H7 (cell line): ENCODE results near the gene FLNC. TPM values are rescaled to one million over a fixed set of nuclear protein-coding genes. Genes with fewer than 3 reads are reported as not detected.
A peak's percentile ranks its signal among the peaks of the same experiment; 100 is the strongest.

Source experiments
- DNase-seq: peaks from one replicate; pipeline ENCODE4 v3.0.0; 2012
- H3K27me3 ChIP-seq: 2 replicates; pipeline ENCODE4 v1.6.0; 2011; ENCODE audit warnings: mild to moderate bottlenecking, low read length; ENCODE audit not compliant: control insufficient read depth, insufficient read depth
- H3K36me3 ChIP-seq: replicated peaks from 2 replicates; pipeline ENCODE4 v1.5.1; 2011; ENCODE audit warnings: low read length; ENCODE audit not compliant: control insufficient read depth, insufficient read depth
- H3K4me3 ChIP-seq: 2 replicates; pipeline ENCODE4 v1.5.1; 2011; ENCODE audit warnings: low read depth, mild to moderate bottlenecking, control low read depth, low read length, moderate library complexity; ENCODE audit not compliant: insufficient read depth
- total RNA-seq: library from RNA; depleted of rRNA; stranded (reverse); fragments of >200 nt; shearing (Covaris generic); gene quantifications from 2 replicates; pipeline ENCODE4 v1.2.3, GENCODE V29; 2014

Gene FLNC
- total RNA-seq, 1 experiment from 2014 or later: 32.3 TPM

GRCh38 chr7:128865996-128866877 lies 36.0 kb downstream of the FLNC start:
- no peak for DNase-seq
- Histone ChIP-seq H3K36me3 (peaks cover 1% of the 10 kb centered on the region), H3K4me3 (no peak overlapping the region), H3K27me3 (peaks cover 34% of the 10 kb centered on the region)

GRCh38 chr7:128867241-128867640 lies 37.0 kb downstream of the FLNC start:
- Histone ChIP-seq H3K36me3 (peaks cover 1% of the 10 kb centered on the region), H3K27me3 (peaks cover 34% of the 10 kb centered on the region), H3K4me3 (no peak overlapping the region)
- no peak for DNase-seq

- DNase-seq: no peak
- Histone ChIP-seq H3K4me3 (no peak overlapping the region), H3K27me3 (peaks cover 34% of the 10 kb centered on the region), H3K36me3 (peaks cover 1% of the 10 kb centered on the region)
Observed at GRCh38 chr7:128867842-128868623, 37.8 kb downstream of the FLNC start.

GRCh38 chr7:128868624-128869137 lies 38.5 kb downstream of the FLNC start:
- Histone ChIP-seq H3K4me3 (peak overlapping the region; percentile 60), H3K36me3 (peaks cover 1% of the 10 kb centered on the region), H3K27me3 (peaks cover 34% of the 10 kb centered on the region)
- DNase-seq: no peak

GRCh38 chr7:128869138-128869943 lies 39.1 kb downstream of the FLNC start:
- H3K27me3 ChIP-seq: peaks cover 34% of the 10 kb centered on the region
- peak overlapping the region; percentile 60 for H3K4me3 ChIP-seq
- peak; percentile 88 for DNase-seq
- H3K36me3 ChIP-seq: peaks cover 1% of the 10 kb centered on the region

GRCh38 chr7:128869944-128870285 lies 39.7 kb downstream of the FLNC start:
- H3K27me3 ChIP-seq: peaks cover 34% of the 10 kb centered on the region
- DNase-seq: peak; percentile 86
- H3K36me3 ChIP-seq: peaks cover 1% of the 10 kb centered on the region
- peak overlapping the region; percentile 60 for H3K4me3 ChIP-seq

GRCh38 chr7:128871050-128871449 lies 40.8 kb downstream of the FLNC start:
- H3K27me3 ChIP-seq: peaks cover 34% of the 10 kb centered on the region
- H3K36me3 ChIP-seq: no peaks in the 10 kb centered on the region
- DNase-seq: no peak
- no peak overlapping the region for H3K4me3 ChIP-seq

GRCh38 chr7:128872394-128872824 lies 42.2 kb downstream of the FLNC start:
- Histone ChIP-seq H3K27me3 (peaks cover 34% of the 10 kb centered on the region), H3K36me3 (no peaks in the 10 kb centered on the region), H3K4me3 (no peak overlapping the region)
- peak; percentile 87 for DNase-seq

- DNase-seq: no peak
- no peak overlapping the region for H3K4me3 ChIP-seq
Observed at GRCh38 chr7:128873234-128873633, 43.0 kb downstream of the FLNC start.

GRCh38 chr7:128874140-128875031 lies 44.2 kb downstream of the FLNC start:
- peaks cover 18% of the 10 kb centered on the region for H3K27me3 ChIP-seq
- H3K4me3 ChIP-seq: no peak overlapping the region
- H3K36me3 ChIP-seq: no peaks in the 10 kb centered on the region
- DNase-seq: peak; percentile 53

More at GRCh38 chr7:128873234-128873633, 43.0 kb downstream of the FLNC start:
- Histone ChIP-seq H3K27me3 (peaks cover 29% of the 10 kb centered on the region), H3K36me3 (no peaks in the 10 kb centered on the region)

GRCh38 chr7:128875523-128875948 lies 45.3 kb downstream of the FLNC start:
- H3K27me3 ChIP-seq: peaks cover 6% of the 10 kb centered on the region
- no peak for DNase-seq
- no peak overlapping the region for H3K4me3 ChIP-seq
- H3K36me3 ChIP-seq: no peaks in the 10 kb centered on the region

GRCh38 chr7:128876127-128876526 lies 45.9 kb downstream of the FLNC start:
- Histone ChIP-seq H3K4me3 (no peak overlapping the region), H3K27me3 (peaks cover under 1% of the 10 kb centered on the region; the same call in 1 of the 2 replicates), H3K36me3 (no peaks in the 10 kb centered on the region)
- no peak for DNase-seq

- peak; percentile 24 for DNase-seq
- no peaks in the 10 kb centered on the region for H3K36me3 ChIP-seq
- no peaks in the 10 kb centered on the region for H3K27me3 ChIP-seq
- H3K4me3 ChIP-seq: no peak overlapping the region
Observed at GRCh38 chr7:128876586-128876977, 46.4 kb downstream of the FLNC start.
